Upper lobe of right lung (tissue), 1 donor: ENCODE measurements around the gene TMEM101. TPM values are rescaled to one million over a fixed set of nuclear protein-coding genes. Genes with fewer than 3 reads are reported as not detected.

Experiments used
- ATAC-seq: fragments of 200-7000 bp; cut with Tn5 transposase; one replicate; pipeline ENCODE4 v1.9.1; 2020; ENCODE audit warnings: mild to moderate bottlenecking, moderate library complexity
- DNase-seq: peaks from one replicate; pipeline ENCODE4 v3.0.0-alpha.2; 2020
- H3K27ac ChIP-seq: fragments of 200-600 bp; one replicate; pipeline ENCODE4 v1.8.0; 2022
- H3K27me3 ChIP-seq: fragments of 200-600 bp; one replicate; pipeline ENCODE4 v1.8.0; 2022; ENCODE audit warnings: mild to moderate bottlenecking
- H3K36me3 ChIP-seq: fragments of 200-600 bp; one replicate; pipeline ENCODE4 v1.8.0; 2022
- H3K4me1 ChIP-seq: fragments of 200-600 bp; one replicate; pipeline ENCODE4 v1.8.0; 2022
- H3K4me3 ChIP-seq: fragments of 200-600 bp; one replicate; pipeline ENCODE4 v1.8.0; 2022; ENCODE audit warnings: mild to moderate bottlenecking
- H3K9me3 ChIP-seq: fragments of 200-600 bp; one replicate; pipeline ENCODE4 v1.8.0; 2022
- intact Hi-C: fragments of 100-400 bp; cut with DNase I; formaldehyde crosslinking; loops from one replicate; pipeline ENCODE4 v1.11.0; 2022
- total RNA-seq: library from RNA; stranded (reverse); fragmentation: NEBNext Ultra II Directional; extraction: Animal tissue kit (Norgen Biotek cat#: 25700); gene quantifications from one replicate; pipeline ENCODE4 v1.2.1, GENCODE V29; 2021
- TF ChIP-seq, protein P1 (sequence below): fragments of 200-600 bp; IDR thresholded peaks from one replicate; pipeline ENCODE4 v1.8.0; 2022; ENCODE audit warnings: antibody characterized with exemption
- donor health status: DM: no; HTN: yes; CAD: no; lungs with severe emphysema.

Gene TMEM101
- total RNA-seq, 1 donor from 2014 or later, result 27.4 TPM

GRCh38 chr17:43983515-43984411 lies 31.0 kb downstream of the TMEM101 start:
- no peaks in the 10 kb centered on the region for H3K36me3 ChIP-seq
- H3K27ac ChIP-seq, result peak overlapping the region; percentile 20
- TF ChIP-seq, protein P1, sequence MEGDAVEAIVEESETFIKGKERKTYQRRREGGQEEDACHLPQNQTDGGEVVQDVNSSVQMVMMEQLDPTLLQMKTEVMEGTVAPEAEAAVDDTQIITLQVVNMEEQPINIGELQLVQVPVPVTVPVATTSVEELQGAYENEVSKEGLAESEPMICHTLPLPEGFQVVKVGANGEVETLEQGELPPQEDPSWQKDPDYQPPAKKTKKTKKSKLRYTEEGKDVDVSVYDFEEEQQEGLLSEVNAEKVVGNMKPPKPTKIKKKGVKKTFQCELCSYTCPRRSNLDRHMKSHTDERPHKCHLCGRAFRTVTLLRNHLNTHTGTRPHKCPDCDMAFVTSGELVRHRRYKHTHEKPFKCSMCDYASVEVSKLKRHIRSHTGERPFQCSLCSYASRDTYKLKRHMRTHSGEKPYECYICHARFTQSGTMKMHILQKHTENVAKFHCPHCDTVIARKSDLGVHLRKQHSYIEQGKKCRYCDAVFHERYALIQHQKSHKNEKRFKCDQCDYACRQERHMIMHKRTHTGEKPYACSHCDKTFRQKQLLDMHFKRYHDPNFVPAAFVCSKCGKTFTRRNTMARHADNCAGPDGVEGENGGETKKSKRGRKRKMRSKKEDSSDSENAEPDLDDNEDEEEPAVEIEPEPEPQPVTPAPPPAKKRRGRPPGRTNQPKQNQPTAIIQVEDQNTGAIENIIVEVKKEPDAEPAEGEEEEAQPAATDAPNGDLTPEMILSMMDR, result peak; percentile 31
- ATAC-seq (peak; percentile 87), DNase-seq (peak; percentile 80)
- peaks cover 37% of the 10 kb centered on the region for H3K27me3 ChIP-seq
- peak overlapping the region; percentile 49 for H3K4me3 ChIP-seq
- intact Hi-C loops, result no loop called here
- peaks cover 9% of the 10 kb centered on the region for H3K4me1 ChIP-seq
- no peaks in the 10 kb centered on the region for H3K9me3 ChIP-seq

- Histone ChIP-seq H3K36me3 (no peaks in the 10 kb centered on the region), H3K27me3 (peaks cover 37% of the 10 kb centered on the region), H3K27ac (no peak overlapping the region), H3K9me3 (no peaks in the 10 kb centered on the region), H3K4me1 (peaks cover 9% of the 10 kb centered on the region), H3K4me3 (peak overlapping the region; percentile 49)
- DNase-seq (no peak), ATAC-seq (no peak)
- intact Hi-C loops, result no loop called here
- TF ChIP-seq, protein P1, result no peak
These were observed 31.6 kb downstream of the TMEM101 start for GRCh38 chr17:43983196-43983514.

DNA sequence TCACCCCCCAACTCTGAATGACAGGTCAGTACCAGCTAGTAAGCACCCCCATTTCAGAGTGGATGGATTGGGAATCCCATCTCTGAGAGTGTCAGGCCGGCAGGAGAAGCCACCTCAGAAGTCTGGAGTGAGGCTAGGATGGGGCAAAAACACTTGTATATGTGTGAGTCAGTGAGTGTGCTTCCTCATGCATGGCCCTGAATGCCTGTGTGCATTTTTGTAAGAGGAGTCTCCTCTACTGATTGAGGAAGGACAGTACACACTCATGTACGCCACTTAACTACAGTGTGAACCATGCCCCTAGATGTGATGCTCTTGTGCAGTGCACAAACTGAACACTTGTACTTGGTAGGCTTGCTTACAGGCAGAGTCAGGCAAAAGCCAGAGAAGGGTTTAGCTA lies 32.6 kb downstream of the TMEM101 start:
- Histone ChIP-seq H3K4me3 (no peak overlapping the region), H3K27ac (no peak overlapping the region), H3K4me1 (peaks cover 9% of the 10 kb centered on the region), H3K36me3 (no peaks in the 10 kb centered on the region), H3K27me3 (peaks cover 47% of the 10 kb centered on the region), H3K9me3 (no peaks in the 10 kb centered on the region)
- intact Hi-C loops, result no loop called here
- TF ChIP-seq, protein P1, result no peak
- DNase-seq (no peak), ATAC-seq (no peak)

DNA sequence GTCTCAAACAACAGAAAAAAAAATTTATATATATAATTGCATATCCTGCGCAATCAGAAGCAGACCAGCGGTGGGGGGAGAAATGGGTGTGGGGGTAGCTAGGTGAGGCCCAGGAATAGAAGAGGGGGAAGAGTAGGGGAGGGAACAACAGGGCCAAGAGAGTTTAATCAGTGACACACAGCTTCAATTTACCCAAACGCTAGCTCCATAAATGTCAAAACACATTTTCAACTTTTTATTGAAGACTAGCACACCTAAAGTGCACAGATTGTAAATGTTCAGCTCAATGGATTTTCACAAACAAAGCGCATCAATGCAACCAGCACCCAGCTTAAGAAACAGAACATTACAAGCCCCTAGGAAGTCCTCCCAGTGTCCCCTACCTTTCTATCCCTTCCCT lies 35.1 kb downstream of the TMEM101 start:
- intact Hi-C loops, result no loop called here
- ATAC-seq, result no peak

GRCh38 chr17:43979011-43979410 lies 35.8 kb downstream of the TMEM101 start:
- intact Hi-C loops, result no loop called here
- H3K4me3 ChIP-seq, result no peak overlapping the region
- TF ChIP-seq, protein P1, result no peak
- ATAC-seq (no peak), DNase-seq (no peak)
- no peaks in the 10 kb centered on the region for H3K9me3 ChIP-seq
- H3K4me1 ChIP-seq, result peaks cover 8% of the 10 kb centered on the region
- peaks cover 42% of the 10 kb centered on the region for H3K27me3 ChIP-seq
- H3K27ac ChIP-seq, result no peak overlapping the region
- H3K36me3 ChIP-seq, result no peaks in the 10 kb centered on the region

More for the DNA sequence above, 35.1 kb downstream of the TMEM101 start:
- Histone ChIP-seq H3K4me1 (peaks cover 9% of the 10 kb centered on the region), H3K4me3 (no peak overlapping the region), H3K27ac (no peak overlapping the region), H3K36me3 (no peaks in the 10 kb centered on the region), H3K27me3 (peaks cover 49% of the 10 kb centered on the region), H3K9me3 (no peaks in the 10 kb centered on the region)
- no peak for DNase-seq
- TF ChIP-seq, protein P1, result no peak
